ENCODE data around the gene ITPR1. TPM values are rescaled to one million over a fixed set of nuclear protein-coding genes. Genes with fewer than 3 reads are reported as not detected.

ITPR1 gene
- polyA plus RNA-seq, 1 experiment, result 1.4 TPM

- Histone ChIP-seq H3K27me3 (ENCODE audit: control insufficient read depth, insufficient read depth, low read length) (peaks cover 2% of the 10 kb centered on the region; the same call in 1 of the 2 replicates), H3K36me3 (ENCODE audit: control insufficient read depth, insufficient read depth, low read length) (no peaks in the 10 kb centered on the region), H3K4me3 (ENCODE audit: low read depth, low read length) (no peak overlapping the region)
- no peak for TF ChIP-seq CTCF (IDR thresholded peaks at IDR 0.05; ENCODE audit: insufficient read depth, low read depth, low read length)
- POLR2A ChIA-PET, result no interaction called here
- CTCF ChIA-PET, result interaction anchor here (1.0 kb wide), 1 partner anchor 59 kb away, joined by 3 read pairs; no protein-coding TSS in a partner anchor
- DNase-seq (ENCODE audit: low read depth), result no peak
Measured at GRCh38 chr3:4734454-4734853, 241.3 kb downstream of the ITPR1 start.

- Histone ChIP-seq H3K4me3 (ENCODE audit: low read depth, low read length) (no peak overlapping the region), H3K36me3 (ENCODE audit: control insufficient read depth, insufficient read depth, low read length) (no peaks in the 10 kb centered on the region), H3K27me3 (ENCODE audit: control insufficient read depth, insufficient read depth, low read length) (peaks cover 2% of the 10 kb centered on the region; the same call in 1 of the 2 replicates)
- ChIA-PET CTCF (interaction anchor here (1.0 kb wide), 1 partner anchor 58 kb away, joined by 3 read pairs; no protein-coding TSS in a partner anchor), POLR2A (no interaction called here)
- no peak for DNase-seq (ENCODE audit: low read depth)
- TF ChIP-seq CTCF (IDR thresholded peaks at IDR 0.05; ENCODE audit: insufficient read depth, low read depth, low read length), result no peak
Measured at GRCh38 chr3:4735243-4735642, 242.1 kb downstream of the ITPR1 start.

- H3K4me3 ChIP-seq (ENCODE audit: low read depth, low read length), result no peak overlapping the region
- no peaks in the 10 kb centered on the region for H3K36me3 ChIP-seq (ENCODE audit: control insufficient read depth, insufficient read depth, low read length)
- H3K27me3 ChIP-seq (ENCODE audit: control insufficient read depth, insufficient read depth, low read length), result no peaks in the 10 kb centered on the region; the same call in 1 of the 2 replicates
- POLR2A ChIA-PET, result no interaction called here
- CTCF ChIA-PET, result interaction anchor here (0.6 kb wide), 1 partner anchor 21 kb away, joined by 4 read pairs; no protein-coding TSS in a partner anchor
- TF ChIP-seq CTCF (IDR thresholded peaks at IDR 0.05; ENCODE audit: insufficient read depth, low read depth, low read length), result no peak
- no peak for DNase-seq (ENCODE audit: low read depth)
Measured at GRCh38 chr3:4736284-4736861, 243.2 kb downstream of the ITPR1 start.

- TF ChIP-seq CTCF (IDR thresholded peaks at IDR 0.05; ENCODE audit: insufficient read depth, low read depth, low read length), result no peak
- Histone ChIP-seq H3K36me3 (ENCODE audit: control insufficient read depth, insufficient read depth, low read length) (no peaks in the 10 kb centered on the region), H3K27me3 (ENCODE audit: control insufficient read depth, insufficient read depth, low read length) (no peaks in the 10 kb centered on the region), H3K4me3 (ENCODE audit: low read depth, low read length) (no peak overlapping the region)
- CTCF ChIA-PET, result interaction anchor here (1.5 to 1.8 kb wide), 3 partner anchors 10 to 27 kb away, joined by 3 to 4 read pairs (median 4); no protein-coding TSS in a partner anchor
- no peak for DNase-seq (ENCODE audit: low read depth)
- POLR2A ChIA-PET, result no interaction called here
Measured at GRCh38 chr3:4738737-4739274, 245.7 kb downstream of the ITPR1 start.

GRCh38 chr3:4739289-4740236, 246.4 kb downstream of the ITPR1 start:
- TF ChIP-seq CTCF (IDR thresholded peaks at IDR 0.05; ENCODE audit: insufficient read depth, low read depth, low read length), result no peak
- Histone ChIP-seq H3K27me3 (ENCODE audit: control insufficient read depth, insufficient read depth, low read length) (no peaks in the 10 kb centered on the region), H3K4me3 (ENCODE audit: low read depth, low read length) (no peak overlapping the region), H3K36me3 (ENCODE audit: control insufficient read depth, insufficient read depth, low read length) (no peaks in the 10 kb centered on the region)
- ChIA-PET POLR2A (no interaction called here), CTCF (interaction anchor here (1.5 kb wide), 1 partner anchor 28 kb away, joined by 4 read pairs; no protein-coding TSS in a partner anchor)
- no peak for DNase-seq (ENCODE audit: low read depth)
